HepG2 (cell line): ENCODE measurements around the gene C6orf62. TPM values are rescaled to one million over a fixed set of nuclear protein-coding genes. Genes with fewer than 3 reads are reported as not detected.

ENCODE experiments used
- ATF7 ChIP-seq, 2 experiments: fragments of 450-650 bp in 1 of 2; sonication (generic) in 1 of 2; formaldehyde crosslinking in 1 of 2; IDR thresholded peaks; 2 replicates each; pipeline versions ENCODE4 v1.4.0 to v1.6.1; 2016 to 2020; ENCODE audit warnings: antibody characterized with exemption in 1 of 2, mild to moderate bottlenecking in 1 of 2, missing genetic modification reagents in 1 of 2
- CSRNP1 ChIP-seq: sonication (generic); formaldehyde crosslinking; IDR thresholded peaks from 2 replicates; pipeline ENCODE4 v1.8.1; 2023; ENCODE audit warnings: mild to moderate bottlenecking, missing genetic modification reagents
- FOXA3 ChIP-seq: IDR thresholded peaks from 2 replicates; pipeline ENCODE4 v1.6.1; 2016; ENCODE audit warnings: missing genetic modification reagents, missing compliant biosample characterization
- GZF1 ChIP-seq: sonication (generic); formaldehyde crosslinking; IDR thresholded peaks from 2 replicates; pipeline ENCODE4 v1.5.1; 2020; ENCODE audit warnings: mild to moderate bottlenecking, missing genetic modification reagents
- KLF16 ChIP-seq, 2 experiments: sonication (generic) in 1 of 2; formaldehyde crosslinking in 1 of 2; IDR thresholded peaks; 2 replicates each; pipeline versions ENCODE4 v1.6.1 to v1.8.0; 2016 to 2023; ENCODE audit warnings: missing genetic modification reagents in 2 of 2, missing compliant biosample characterization in 1 of 2
- MXD1 ChIP-seq: sonication (generic); formaldehyde crosslinking; IDR thresholded peaks from 2 replicates; pipeline ENCODE4 v1.4.0; 2020; ENCODE audit warnings: mild to moderate bottlenecking, missing genetic modification reagents
- MXD3 ChIP-seq: IDR thresholded peaks from 2 replicates; pipeline ENCODE4 v1.6.1; 2016; ENCODE audit warnings: mild to moderate bottlenecking, missing biosample characterization, missing genetic modification reagents
- MXD4 ChIP-seq: IDR thresholded peaks from 2 replicates; pipeline ENCODE4 v1.6.1; 2016; ENCODE audit warnings: mild to moderate bottlenecking, missing biosample characterization, missing genetic modification reagents
- MYPOP ChIP-seq: sonication (generic); formaldehyde crosslinking; IDR thresholded peaks from 2 replicates; pipeline ENCODE4 v1.8.1; 2023; ENCODE audit warnings: mild to moderate bottlenecking, moderate library complexity, missing genetic modification reagents
- RELA ChIP-seq: sonication (generic); formaldehyde crosslinking; IDR thresholded peaks from 2 replicates; pipeline ENCODE4 v1.4.0; 2020; ENCODE audit warnings: missing genetic modification reagents
- RFX3 ChIP-seq: IDR thresholded peaks from 2 replicates; pipeline ENCODE4 v1.6.1; 2016; ENCODE audit warnings: missing biosample characterization, missing genetic modification reagents
- SAP130 ChIP-seq: IDR thresholded peaks from 2 replicates; pipeline ENCODE4 v1.6.1; 2016; ENCODE audit warnings: low read depth
- TOE1 ChIP-seq: sonication (generic); formaldehyde crosslinking; IDR thresholded peaks from 2 replicates; pipeline ENCODE4 v1.4.0; 2020; ENCODE audit warnings: mild to moderate bottlenecking, missing genetic modification reagents
- TP53 ChIP-seq: sonication (generic); formaldehyde crosslinking; conservative IDR thresholded peaks from 2 replicates; pipeline ENCODE4 v1.4.0; 2020; ENCODE audit warnings: missing genetic modification reagents
- ZFP36L1 ChIP-seq: sonication (generic); formaldehyde crosslinking; IDR thresholded peaks from 2 replicates; pipeline ENCODE4 v1.8.0; 2022; ENCODE audit warnings: mild to moderate bottlenecking, missing genetic modification reagents, moderate library complexity
- ZMYM2 ChIP-seq: sonication (generic); formaldehyde crosslinking; IDR thresholded peaks from 2 replicates; pipeline ENCODE4 v1.8.0; 2022; ENCODE audit warnings: mild to moderate bottlenecking, missing genetic modification reagents
- ZNF260 ChIP-seq: sonication (generic); formaldehyde crosslinking; IDR thresholded peaks from 2 replicates; pipeline ENCODE4 v1.4.0; 2020; ENCODE audit warnings: missing genetic modification reagents, low read depth, mild to moderate bottlenecking, borderline replicate concordance
- ZNF33A ChIP-seq: sonication (generic); formaldehyde crosslinking; IDR thresholded peaks from 2 replicates; pipeline ENCODE4 v1.5.1; 2020; ENCODE audit warnings: missing genetic modification reagents, mild to moderate bottlenecking, moderate library complexity, borderline replicate concordance
- ZNF343 ChIP-seq: sonication (generic); formaldehyde crosslinking; IDR thresholded peaks from 2 replicates; pipeline ENCODE4 v1.4.0; 2020; ENCODE audit warnings: mild to moderate bottlenecking, missing genetic modification reagents
- ZNF496 ChIP-seq: sonication (generic); formaldehyde crosslinking; IDR thresholded peaks from 2 replicates; pipeline ENCODE4 v1.8.1; 2023; ENCODE audit warnings: mild to moderate bottlenecking, moderate library complexity, missing genetic modification reagents; ENCODE audit not compliant: insufficient replicate concordance
- ZNF766 ChIP-seq: sonication (generic); formaldehyde crosslinking; IDR thresholded peaks from 2 replicates; pipeline ENCODE4 v1.5.0; 2020; ENCODE audit warnings: missing genetic modification reagents, borderline replicate concordance
- polyA plus RNA-seq, 8 experiments: library from polyadenylated mRNA; depleted of rRNA in 3 of 8; stranded (reverse) in 7 of 8; unstranded in 1 of 8; fragments of >200 nt; fragmentation: Illumina TruSeq in 4 of 8; extraction: Trizol in 4 of 8; gene quantifications; 2 replicates each; pipeline versions ENCODE4 v1.2.1 to v1.2.3, GENCODE V29; 2011 to 2016; ENCODE audit warnings: low read depth in 4 of 8, missing spikeins in 1 of 8, mixed read lengths in 1 of 8; ENCODE audit not compliant: insufficient read depth in 1 of 8
- total RNA-seq, 5 experiments: library from RNA; depleted of rRNA; stranded (reverse); fragments of >200 nt; fragmentation: Illumina TruSeq; extraction: Trizol; gene quantifications; 2 replicates each; pipeline ENCODE4 v1.2.3, GENCODE V29; 2016; ENCODE audit warnings: low read depth in 1 of 5
- TF ChIP-seq, protein P1 (sequence below): IDR thresholded peaks from 2 replicates; pipeline ENCODE4 v1.6.1; 2016; ENCODE audit warnings: missing compliant biosample characterization, missing genetic modification reagents, borderline replicate concordance
- TF ChIP-seq, protein P2 (sequence below): sonication (generic); formaldehyde crosslinking; IDR thresholded peaks from 2 replicates; pipeline ENCODE4 v1.8.1; 2022; ENCODE audit warnings: low read depth, mild to moderate bottlenecking, missing genetic modification reagents

Gene C6orf62
- total and polyA plus RNA-seq, 2 of the 13 experiments (the other 11 are each of a cell fraction or from before 2014, with no cell fraction given): 54.8 to 90.4 TPM

- TF ChIP-seq ZNF260 (CRISPR knock-in tag) (no peak), MXD4 (CRISPR knock-in tag) (no peak), GZF1 (CRISPR knock-in tag) (peak; percentile 68; the same call in 1 of the 2 replicates), RFX3 (CRISPR knock-in tag) (no peak), MXD3 (no peak), TOE1 (CRISPR knock-in tag) (no peak), FOXA3 (CRISPR knock-in tag) (no peak), ZNF496 (CRISPR knock-in tag) (no peak), ZNF33A (no peak), ZFP36L1 (peak; percentile 8; the same call in 1 of the 2 replicates), SAP130 (peak; percentile 19; the same call in 1 of the 2 replicates), RELA (no peak), ATF7 (IDR thresholded peaks at IDR 0.05) (no peak), ATF7 (CRISPR knock-in tag; IDR thresholded peaks at IDR 0.05) (no peak), ZNF343 (CRISPR knock-in tag) (peak; percentile 11; the same call in 1 of the 2 replicates), ZNF766 (0 out of 2 replicates have a peak, but pooled peaks have one; percentile 15), ZMYM2 (no peak), MXD1 (CRISPR knock-in tag) (peak; percentile 54; the same call in 1 of the 2 replicates), MYPOP (no peak), KLF16 (CRISPR knock-in tag; IDR thresholded peaks at IDR 0.05) (no peak), CSRNP1 (no peak; the same call in 1 of the 2 replicates), TP53 (CRISPR knock-in tag) (no peak)
- TF ChIP-seq, protein P1, sequence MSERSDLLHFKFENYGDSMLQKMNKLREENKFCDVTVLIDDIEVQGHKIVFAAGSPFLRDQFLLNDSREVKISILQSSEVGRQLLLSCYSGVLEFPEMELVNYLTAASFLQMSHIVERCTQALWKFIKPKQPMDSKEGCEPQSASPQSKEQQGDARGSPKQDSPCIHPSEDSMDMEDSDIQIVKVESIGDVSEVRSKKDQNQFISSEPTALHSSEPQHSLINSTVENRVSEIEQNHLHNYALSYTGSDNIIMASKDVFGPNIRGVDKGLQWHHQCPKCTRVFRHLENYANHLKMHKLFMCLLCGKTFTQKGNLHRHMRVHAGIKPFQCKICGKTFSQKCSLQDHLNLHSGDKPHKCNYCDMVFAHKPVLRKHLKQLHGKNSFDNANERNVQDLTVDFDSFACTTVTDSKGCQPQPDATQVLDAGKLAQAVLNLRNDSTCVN (CRISPR knock-in tag): no peak
- TF ChIP-seq, protein P2, sequence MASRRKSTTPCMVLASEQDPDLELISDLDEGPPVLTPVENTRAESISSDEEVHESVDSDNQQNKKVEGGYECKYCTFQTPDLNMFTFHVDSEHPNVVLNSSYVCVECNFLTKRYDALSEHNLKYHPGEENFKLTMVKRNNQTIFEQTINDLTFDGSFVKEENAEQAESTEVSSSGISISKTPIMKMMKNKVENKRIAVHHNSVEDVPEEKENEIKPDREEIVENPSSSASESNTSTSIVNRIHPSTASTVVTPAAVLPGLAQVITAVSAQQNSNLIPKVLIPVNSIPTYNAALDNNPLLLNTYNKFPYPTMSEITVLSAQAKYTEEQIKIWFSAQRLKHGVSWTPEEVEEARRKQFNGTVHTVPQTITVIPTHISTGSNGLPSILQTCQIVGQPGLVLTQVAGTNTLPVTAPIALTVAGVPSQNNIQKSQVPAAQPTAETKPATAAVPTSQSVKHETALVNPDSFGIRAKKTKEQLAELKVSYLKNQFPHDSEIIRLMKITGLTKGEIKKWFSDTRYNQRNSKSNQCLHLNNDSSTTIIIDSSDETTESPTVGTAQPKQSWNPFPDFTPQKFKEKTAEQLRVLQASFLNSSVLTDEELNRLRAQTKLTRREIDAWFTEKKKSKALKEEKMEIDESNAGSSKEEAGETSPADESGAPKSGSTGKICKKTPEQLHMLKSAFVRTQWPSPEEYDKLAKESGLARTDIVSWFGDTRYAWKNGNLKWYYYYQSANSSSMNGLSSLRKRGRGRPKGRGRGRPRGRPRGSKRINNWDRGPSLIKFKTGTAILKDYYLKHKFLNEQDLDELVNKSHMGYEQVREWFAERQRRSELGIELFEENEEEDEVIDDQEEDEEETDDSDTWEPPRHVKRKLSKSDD (CRISPR knock-in tag): peak; percentile 31; the same call in 1 of the 2 replicates
Observed at GRCh38 chr6:24720131-24720603, 1.2 kb upstream of the C6orf62 start (continued).
